ENCODE results near the gene PCNP.

DNA sequence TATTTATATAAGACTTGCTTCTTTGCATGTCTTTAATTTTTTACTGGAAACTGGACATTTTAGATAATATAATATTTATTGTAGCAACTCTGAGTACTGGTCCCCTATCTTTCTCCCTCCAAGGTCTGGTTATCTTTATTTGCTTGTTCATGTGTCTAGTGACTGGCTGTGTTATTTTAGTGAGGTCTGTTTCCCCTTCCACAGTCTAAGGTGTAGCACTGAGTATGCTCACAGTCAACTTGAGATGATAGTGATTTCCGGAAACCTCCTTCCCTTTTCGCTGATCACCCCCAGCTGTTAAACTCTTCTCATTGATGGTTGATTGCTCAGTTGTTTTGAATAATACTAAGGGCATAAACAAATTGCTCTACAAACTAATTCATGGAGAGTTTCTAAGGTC lies 37.0 kb downstream of the PCNP start:
- TF ChIP-seq, protein P1, sequence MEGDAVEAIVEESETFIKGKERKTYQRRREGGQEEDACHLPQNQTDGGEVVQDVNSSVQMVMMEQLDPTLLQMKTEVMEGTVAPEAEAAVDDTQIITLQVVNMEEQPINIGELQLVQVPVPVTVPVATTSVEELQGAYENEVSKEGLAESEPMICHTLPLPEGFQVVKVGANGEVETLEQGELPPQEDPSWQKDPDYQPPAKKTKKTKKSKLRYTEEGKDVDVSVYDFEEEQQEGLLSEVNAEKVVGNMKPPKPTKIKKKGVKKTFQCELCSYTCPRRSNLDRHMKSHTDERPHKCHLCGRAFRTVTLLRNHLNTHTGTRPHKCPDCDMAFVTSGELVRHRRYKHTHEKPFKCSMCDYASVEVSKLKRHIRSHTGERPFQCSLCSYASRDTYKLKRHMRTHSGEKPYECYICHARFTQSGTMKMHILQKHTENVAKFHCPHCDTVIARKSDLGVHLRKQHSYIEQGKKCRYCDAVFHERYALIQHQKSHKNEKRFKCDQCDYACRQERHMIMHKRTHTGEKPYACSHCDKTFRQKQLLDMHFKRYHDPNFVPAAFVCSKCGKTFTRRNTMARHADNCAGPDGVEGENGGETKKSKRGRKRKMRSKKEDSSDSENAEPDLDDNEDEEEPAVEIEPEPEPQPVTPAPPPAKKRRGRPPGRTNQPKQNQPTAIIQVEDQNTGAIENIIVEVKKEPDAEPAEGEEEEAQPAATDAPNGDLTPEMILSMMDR (conservative IDR thresholded peaks at IDR 0.05; ENCODE audit: low read length), result no peak
- no peak for TF ChIP-seq EZH2phosphoT487 (IDR thresholded peaks at IDR 0.05; ENCODE audit: borderline replicate concordance, low read depth, low read length)
